Stimulated activated CD4-positive, alpha-beta T cell treated with anti-CD3 and anti-CD28 coated beads, Interleukin-15, amount 100 ng/mL, for 48 hours (primary cell): ENCODE measurements around the gene MYO15B.

Experiments used
- DNase-seq, 2 donors: peaks; one replicate each; pipeline ENCODE4 v3.0.0-alpha.2; 2020; ENCODE audit warnings: low read depth in 2 of 2

The MYO15B gene

GRCh38 chr17:75639327-75639726 lies 51.7 kb downstream of the MYO15B start:
- DNase-seq = no peak

GRCh38 chr17:75639771-75640555 lies 52.4 kb downstream of the MYO15B start:
- no peak for DNase-seq

- no peak for DNase-seq
Observed at GRCh38 chr17:75640556-75641119, 53.0 kb downstream of the MYO15B start.

- DNase-seq = no peak
Observed at GRCh38 chr17:75641343-75641742, 53.7 kb downstream of the MYO15B start.

GRCh38 chr17:75642182-75642783 lies 54.7 kb downstream of the MYO15B start:
- no peak for DNase-seq

GRCh38 chr17:75642784-75643642 lies 55.4 kb downstream of the MYO15B start:
- DNase-seq = no peak

GRCh38 chr17:75643643-75644017 lies 56.0 kb downstream of the MYO15B start:
- no peak for DNase-seq

- DNase-seq = no peak
Observed at GRCh38 chr17:75645501-75645888, 57.9 kb downstream of the MYO15B start.

GRCh38 chr17:75645889-75646637 lies 58.5 kb downstream of the MYO15B start:
- DNase-seq = no peak

- no peak for DNase-seq
Observed at GRCh38 chr17:75646638-75646992, 59.0 kb downstream of the MYO15B start.

GRCh38 chr17:75647061-75647460 lies 59.5 kb downstream of the MYO15B start:
- DNase-seq = no peak

GRCh38 chr17:75647921-75648320 lies 60.3 kb downstream of the MYO15B start:
- no peak for DNase-seq

- no peak for DNase-seq
Observed at GRCh38 chr17:75649687-75650086, 62.1 kb downstream of the MYO15B start.

- no peak for DNase-seq
Observed at GRCh38 chr17:75650874-75651273, 63.3 kb downstream of the MYO15B start.

GRCh38 chr17:75652341-75652740 lies 64.7 kb downstream of the MYO15B start:
- DNase-seq = no peak

GRCh38 chr17:75652934-75653549 lies 65.4 kb downstream of the MYO15B start:
- DNase-seq = no peak

- DNase-seq = no peak
Observed at GRCh38 chr17:75654176-75654575, 66.6 kb downstream of the MYO15B start.

GRCh38 chr17:75658237-75658636 lies 70.6 kb downstream of the MYO15B start:
- DNase-seq = no peak

- no peak for DNase-seq
Observed at GRCh38 chr17:75661531-75661930, 73.9 kb downstream of the MYO15B start.

- DNase-seq = no peak
Observed at GRCh38 chr17:75662511-75662910, 74.9 kb downstream of the MYO15B start.

GRCh38 chr17:75664099-75664549 lies 76.5 kb downstream of the MYO15B start:
- DNase-seq = no peak
